ENCODE measurements around the gene MMP25. TPM values are rescaled to one million over a fixed set of nuclear protein-coding genes. Genes with fewer than 3 reads are reported as not detected.

The MMP25 gene
- total RNA-seq, 1 donor from 2014 or later = 75.1 TPM

GRCh38 chr16:3017344-3017743, 29.0 kb upstream of the MMP25 start:
- intact Hi-C loops (cut with micrococcal nuclease) = no loop called here

GRCh38 chr16:3017794-3018506, 28.4 kb upstream of the MMP25 start, which contains the start of gene CLDN6:
CLDN6 (minus strand) TSS chr16:3018183; CDS start chr16:3016021, 2,162 bp downstream.
- intact Hi-C loops (cut with micrococcal nuclease) = no loop called here

GRCh38 chr16:3019594-3020246, 26.6 kb upstream of the MMP25 start:
- intact Hi-C loops (cut with micrococcal nuclease) = loop anchor here (1.0 to 10.0 kb wide), 4 partner anchors 15 to 1233 kb away; partner anchors contain the start of genes CLUAP1 and PAQR4

GRCh38 chr16:3020247-3020603, 26.1 kb upstream of the MMP25 start, which contains the start of gene TNFRSF12A:
TNFRSF12A (plus strand) TSS chr16:3020368; CDS start chr16:3020398, 30 bp downstream.
- intact Hi-C loops (cut with micrococcal nuclease) = loop anchor here (1.0 to 10.0 kb wide), 4 partner anchors 16 to 1232 kb away; partner anchors contain the start of genes CLUAP1 and PAQR4

GRCh38 chr16:3020604-3021448, 25.5 kb upstream of the MMP25 start:
- intact Hi-C loops (cut with micrococcal nuclease) = loop anchor here (1.0 to 10.0 kb wide), 4 partner anchors 17 to 1231 kb away; partner anchors contain the start of genes CLUAP1 and PAQR4

GRCh38 chr16:3021449-3022207, 24.7 kb upstream of the MMP25 start:
- intact Hi-C loops (cut with micrococcal nuclease) = loop anchor here (5.0 to 10.0 kb wide), 3 partner anchors 54 to 1231 kb away; partner anchors contain the start of genes CLUAP1 and PAQR4

- intact Hi-C loops (cut with micrococcal nuclease) = loop anchor here (5.0 to 10.0 kb wide), 3 partner anchors 55 to 1230 kb away; partner anchors contain the start of genes CLUAP1 and PAQR4
Observed at GRCh38 chr16:3022208-3022683, 24.1 kb upstream of the MMP25 start.

- intact Hi-C loops (cut with micrococcal nuclease) = loop anchor here (5.0 to 10.0 kb wide), 3 partner anchors 56 to 1229 kb away; partner anchors contain the start of genes CLUAP1 and PAQR4
Observed at GRCh38 chr16:3022684-3023414, 23.5 kb upstream of the MMP25 start.

- intact Hi-C loops (cut with micrococcal nuclease) = loop anchor here (5.0 to 10.0 kb wide), 3 partner anchors 56 to 1229 kb away; partner anchors contain the start of genes CLUAP1 and PAQR4
Observed at GRCh38 chr16:3023415-3023668, 23.0 kb upstream of the MMP25 start.

GRCh38 chr16:3023669-3024478, 22.5 kb upstream of the MMP25 start, which contains the start of the genes HCFC1R1 and THOC6:
HCFC1R1 (minus strand) TSS chr16:3023942; CDS start chr16:3023941, 1 bp downstream.
THOC6 (plus strand) TSS chr16:3024035; CDS start chr16:3024327, 292 bp downstream.
- intact Hi-C loops (cut with micrococcal nuclease) = loop anchor here (5.0 to 10.0 kb wide), 3 partner anchors 57 to 1228 kb away; partner anchors contain the start of genes CLUAP1 and PAQR4

GRCh38 chr16:3025032-3026002, 21.0 kb upstream of the MMP25 start:
- intact Hi-C loops (cut with micrococcal nuclease) = loop anchor here (10.0 kb wide), 1 partner anchor 479 kb away; the partner anchor contains the start of gene CLUAP1

GRCh38 chr16:3026003-3026378, 20.4 kb upstream of the MMP25 start:
- intact Hi-C loops (cut with micrococcal nuclease) = loop anchor here (10.0 kb wide), 1 partner anchor 479 kb away; the partner anchor contains the start of gene CLUAP1

GRCh38 chr16:3026609-3027488, 19.5 kb upstream of the MMP25 start:
- intact Hi-C loops (cut with micrococcal nuclease) = loop anchor here (10.0 kb wide), 1 partner anchor 478 kb away; the partner anchor contains the start of gene CLUAP1

- intact Hi-C loops (cut with micrococcal nuclease) = loop anchor here (10.0 kb wide), 1 partner anchor 477 kb away; the partner anchor contains the start of gene CLUAP1
Observed at GRCh38 chr16:3027489-3027795, 18.9 kb upstream of the MMP25 start.

- intact Hi-C loops (cut with micrococcal nuclease) = loop anchor here (2.0 to 10.0 kb wide), 2 partner anchors 97 to 477 kb away; partner anchors contain the start of gene CLUAP1
Observed at GRCh38 chr16:3027983-3028715, 18.2 kb upstream of the MMP25 start.
